ENCODE measurements around the gene AKIRIN1. TPM values are rescaled to one million over a fixed set of nuclear protein-coding genes. Genes with fewer than 3 reads are reported as not detected.
"Not testable (repeated sequence)": the region's sequence is repeated elsewhere in the genome, so short reads cannot be mapped to it uniquely, and the experiment has no call there.

AKIRIN1 gene
- total RNA-seq, 1 donor from 2014 or later = 67.9 TPM

DNA sequence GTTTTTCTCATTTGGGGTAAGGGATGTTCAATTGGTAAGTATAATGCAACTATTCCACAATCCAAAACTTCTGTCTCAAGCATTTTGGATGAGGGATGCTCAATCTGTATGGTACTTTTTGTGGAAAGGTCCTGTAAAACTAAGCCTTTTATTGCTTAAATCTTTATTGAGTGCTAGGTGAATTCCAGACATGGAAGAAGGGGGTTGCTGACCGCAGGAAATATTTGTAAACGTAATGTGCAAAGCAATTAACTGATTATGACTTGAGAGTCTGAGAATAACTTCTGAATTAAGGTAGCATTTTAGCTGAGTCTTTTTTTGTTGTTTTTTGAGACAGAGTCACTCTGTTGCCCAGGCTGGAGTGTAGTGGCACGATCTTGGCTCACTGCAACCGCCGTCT is 3.1 kb downstream of the AKIRIN1 start:
- no peak for DNase-seq (ENCODE audit: low read depth)

DNA sequence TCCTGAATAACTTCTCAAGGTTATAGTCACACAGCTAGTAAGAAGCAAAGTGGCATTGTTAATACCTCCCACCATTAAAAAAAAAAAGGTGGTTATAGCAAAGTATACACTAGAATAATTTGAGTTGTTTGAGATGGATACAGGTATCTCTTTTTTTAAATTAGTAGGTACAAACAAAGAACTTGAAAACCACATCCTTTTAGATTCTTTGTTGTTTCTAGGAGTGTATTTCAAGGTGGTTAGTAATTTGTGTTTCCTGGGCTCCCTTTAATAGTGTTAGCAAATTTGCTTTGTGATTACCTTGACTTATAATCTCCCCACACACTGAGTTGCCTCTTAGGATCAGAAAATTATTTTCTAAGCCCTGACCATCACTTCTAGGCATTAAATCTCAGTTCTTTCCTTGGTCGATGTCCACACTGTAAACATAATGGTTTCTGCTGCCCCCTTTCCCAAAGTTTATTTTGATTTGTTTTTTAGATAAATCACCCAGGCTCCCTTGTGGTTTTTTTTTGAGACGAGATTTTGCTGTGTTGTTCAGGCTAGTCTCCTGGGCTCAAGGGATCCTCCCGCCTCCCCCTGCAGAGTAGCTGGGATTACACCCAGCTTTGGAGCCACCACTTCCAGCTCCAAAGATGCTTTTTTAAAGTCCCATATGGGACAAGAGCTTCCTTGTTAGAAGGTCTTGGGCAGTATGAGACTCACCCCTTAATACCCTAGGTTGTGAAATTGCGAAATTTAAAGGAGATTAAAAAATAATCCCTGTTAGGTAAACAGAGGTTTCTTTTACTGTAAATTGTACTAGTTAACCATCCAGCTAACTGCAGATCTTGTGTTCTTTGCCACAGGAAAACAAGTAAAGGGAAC is 6.2 kb downstream of the AKIRIN1 start:
- DNase-seq (ENCODE audit: low read depth) = no peak

DNA sequence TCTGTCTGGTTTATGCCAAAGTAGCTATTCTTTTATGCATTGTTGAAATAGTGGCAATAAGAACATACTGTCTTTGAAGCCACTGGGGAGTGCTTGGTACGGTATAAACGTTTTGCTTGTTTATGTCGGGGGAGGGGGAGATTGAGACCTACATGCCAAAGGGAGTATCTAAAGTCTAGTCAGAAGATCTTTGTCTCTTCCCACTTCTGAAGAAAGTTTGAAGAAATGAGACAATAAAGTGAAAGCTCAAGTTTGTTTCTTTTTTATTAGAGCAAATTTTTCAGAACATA is 6.8 kb downstream of the AKIRIN1 start:
- no peak for DNase-seq (ENCODE audit: low read depth)

DNA sequence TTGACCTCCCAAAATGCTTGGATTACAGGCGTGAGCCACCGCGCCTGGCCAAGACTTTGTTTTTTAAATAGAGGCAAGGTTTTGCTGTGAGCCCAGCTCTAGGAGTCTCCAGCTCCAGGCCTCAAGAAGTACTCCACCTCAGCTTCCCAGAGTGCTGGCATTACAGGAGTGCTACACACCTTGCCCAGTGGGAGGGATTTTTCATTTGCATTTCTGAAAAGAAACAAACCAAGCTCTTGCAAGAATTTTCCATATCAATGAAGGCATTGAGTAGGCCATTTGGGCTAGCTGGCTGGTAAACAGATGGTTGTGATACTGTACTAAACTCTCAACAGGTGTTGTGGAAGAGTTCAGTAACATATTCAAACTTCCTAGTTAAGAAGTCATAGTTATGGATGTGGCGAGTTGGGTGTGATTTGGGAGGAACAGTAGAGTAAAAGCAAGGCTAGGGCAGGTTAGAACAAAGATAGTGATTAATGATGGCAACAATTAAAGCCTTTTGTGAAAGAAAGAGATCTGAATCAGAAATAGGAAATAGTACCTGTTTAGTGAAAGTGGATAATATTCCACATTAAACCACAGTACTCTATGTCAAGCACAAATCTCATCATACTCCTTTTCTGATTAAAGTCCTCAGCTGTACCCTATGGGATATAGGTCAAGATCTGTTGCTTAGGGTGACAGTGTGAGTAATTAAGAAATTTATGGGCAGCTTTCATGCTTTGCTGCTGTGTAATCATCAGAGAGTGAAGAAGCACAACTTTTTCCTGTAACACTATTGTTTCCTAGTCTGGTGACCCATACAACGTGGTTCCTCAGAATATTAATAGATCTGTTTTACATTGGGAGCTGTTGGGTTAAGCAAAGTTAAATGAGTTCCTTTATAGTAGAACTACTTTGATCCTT is 10.7 kb downstream of the AKIRIN1 start:
- no peak for DNase-seq (ENCODE audit: low read depth)

DNA sequence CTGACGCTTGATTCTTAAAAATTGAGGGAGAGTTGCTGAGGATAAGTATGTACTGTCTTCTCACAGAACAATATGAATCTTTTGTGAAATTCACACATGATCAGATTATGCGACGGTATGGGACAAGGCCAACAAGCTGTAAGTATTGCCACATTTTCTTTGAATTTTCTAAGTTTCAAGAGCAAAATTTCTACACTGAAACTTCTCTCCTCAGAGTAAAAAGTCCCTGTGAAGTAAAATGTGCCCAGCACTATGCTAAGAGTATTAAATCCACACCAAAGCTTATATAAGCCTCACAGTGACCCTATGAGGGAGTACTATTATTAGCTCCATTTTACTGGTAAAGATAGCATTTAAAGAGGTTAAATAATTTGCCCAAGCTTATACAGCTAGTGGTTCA is 12.2 kb downstream of the AKIRIN1 start:
- DNase-seq (ENCODE audit: low read depth) = no peak

DNA sequence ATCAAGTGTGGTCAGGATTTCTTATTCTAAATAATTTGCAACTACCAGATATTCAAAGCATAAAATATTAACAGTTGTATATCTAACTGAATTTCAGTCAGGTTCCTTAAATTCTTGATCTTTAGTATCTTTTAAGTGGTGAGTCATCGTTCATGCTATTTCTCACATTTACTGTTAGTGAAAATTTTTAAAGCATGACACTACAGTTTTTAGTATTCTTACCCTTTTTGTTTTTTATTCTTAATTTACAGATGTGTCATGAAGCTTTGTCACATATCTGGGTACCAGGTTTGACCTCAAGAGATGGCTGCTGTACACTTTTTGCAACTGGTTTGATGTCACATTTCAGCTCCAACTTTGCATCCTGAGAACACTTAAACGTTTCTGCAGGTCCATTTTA is 12.7 kb downstream of the AKIRIN1 start:
- DNase-seq (ENCODE audit: low read depth) = no peak

DNA sequence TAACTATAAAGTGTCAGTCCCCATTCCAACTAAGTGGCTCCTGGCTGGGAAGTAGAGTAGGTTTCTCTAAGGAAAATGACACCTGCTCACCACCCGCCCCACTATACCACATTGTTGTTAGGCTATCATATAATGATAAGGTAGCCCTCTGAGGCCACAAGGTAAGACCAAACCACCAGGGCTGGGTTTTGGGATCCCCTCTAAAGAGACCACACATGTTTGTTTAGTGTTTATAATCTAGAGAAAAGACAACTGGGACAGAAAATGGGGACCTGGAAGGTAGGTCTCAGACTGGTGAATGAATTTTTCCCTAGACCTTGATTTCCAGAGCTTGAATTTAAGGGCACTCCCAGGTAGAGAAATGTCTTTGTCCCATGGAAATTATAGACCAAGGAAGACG is 15.2 kb downstream of the AKIRIN1 start:
- DNase-seq (ENCODE audit: low read depth) = no peak

DNA sequence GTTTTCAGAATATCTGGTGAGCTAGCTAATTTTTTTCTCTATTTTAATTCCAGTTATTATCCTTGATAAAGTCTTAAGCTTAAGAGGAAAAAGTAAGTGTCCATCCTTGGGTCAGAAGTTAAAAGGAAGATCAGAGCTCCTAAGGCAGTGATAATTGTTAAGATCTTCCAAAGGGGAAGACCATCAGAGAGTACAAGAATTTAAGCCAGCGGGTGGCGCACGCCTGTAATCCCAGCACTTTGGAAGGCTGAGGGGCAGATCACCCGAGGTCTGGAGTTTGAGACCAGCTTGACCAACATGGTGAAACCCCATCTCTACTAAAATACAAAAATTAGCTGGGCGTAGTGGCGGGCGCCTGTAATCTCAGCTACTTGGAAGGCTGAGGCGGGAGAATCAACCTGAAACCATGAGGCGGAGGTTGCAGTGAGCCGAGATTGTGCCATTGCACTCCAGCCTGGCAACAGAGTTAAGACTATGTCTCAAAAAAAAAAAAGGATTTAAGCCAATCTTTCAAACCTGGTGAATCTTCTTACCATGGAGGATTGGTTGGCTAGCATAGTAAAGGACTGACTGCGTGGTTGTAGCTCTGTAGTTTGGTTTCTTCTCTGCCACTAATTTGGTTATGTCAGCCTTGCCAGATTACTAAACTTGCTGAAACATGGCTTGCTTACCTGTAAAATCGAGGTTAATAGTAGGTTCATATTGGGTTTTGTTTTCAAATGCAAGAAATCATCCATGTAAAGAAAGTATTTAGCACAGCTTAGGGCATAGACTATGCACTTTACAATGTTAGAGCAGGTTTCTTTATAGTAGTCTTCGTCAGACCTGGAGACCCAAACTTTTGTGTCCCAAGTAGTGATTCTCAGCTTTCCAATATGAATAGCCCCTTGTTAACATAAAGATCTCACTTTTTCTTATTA is 15.9 kb downstream of the AKIRIN1 start:
- no peak for DNase-seq (ENCODE audit: low read depth)

DNA sequence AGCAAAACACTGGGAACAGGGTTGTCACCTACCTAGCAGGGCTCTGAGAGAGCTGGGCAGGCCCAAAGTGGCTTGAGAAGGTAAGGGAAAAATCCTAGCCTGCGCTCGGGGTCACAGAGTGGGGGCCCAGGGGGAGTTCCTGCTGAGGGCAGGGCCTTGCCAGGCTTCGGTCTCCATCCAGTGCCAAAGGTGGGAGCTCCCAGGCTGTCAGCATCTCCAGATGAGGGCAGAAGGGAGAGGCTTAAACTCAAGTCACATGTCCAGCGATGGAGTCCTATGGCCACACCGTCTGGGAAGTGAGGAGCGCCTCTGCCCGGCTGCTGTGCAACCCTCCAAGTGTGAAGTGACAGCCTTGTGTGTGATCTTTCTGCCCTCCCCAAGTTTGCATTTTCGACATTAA is 23.9 kb downstream of the AKIRIN1 start:
- DNase-seq (ENCODE audit: low read depth) = not testable (repeated sequence)

DNA sequence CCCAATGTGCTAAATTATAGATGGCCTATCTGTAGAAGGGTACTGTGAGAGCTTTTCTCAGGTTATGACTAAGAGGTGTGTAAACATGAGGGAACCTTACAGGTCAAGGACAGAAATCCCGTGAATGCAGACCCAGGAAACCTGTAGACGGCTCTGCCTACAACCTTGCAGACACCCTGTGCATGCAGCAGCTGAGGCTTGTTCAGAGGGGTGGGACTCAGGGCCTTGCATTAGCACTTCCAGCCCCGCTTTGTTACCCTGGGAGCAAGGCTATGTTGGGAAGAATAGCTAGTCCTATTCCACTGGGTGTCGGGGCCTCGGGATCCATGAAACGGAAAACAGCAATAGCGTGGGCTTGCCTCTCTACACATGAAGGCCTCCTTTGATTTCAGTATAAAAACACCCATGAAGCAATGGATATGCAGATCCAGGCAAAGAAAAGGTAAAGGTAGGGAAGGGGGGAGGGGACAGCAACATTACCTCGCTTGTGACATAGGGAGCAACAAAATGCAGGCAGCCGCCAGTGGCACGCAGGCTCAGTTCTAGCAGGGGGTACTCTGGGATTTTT is 25.6 kb downstream of the AKIRIN1 start:
- no peak for DNase-seq (ENCODE audit: low read depth)

DNA sequence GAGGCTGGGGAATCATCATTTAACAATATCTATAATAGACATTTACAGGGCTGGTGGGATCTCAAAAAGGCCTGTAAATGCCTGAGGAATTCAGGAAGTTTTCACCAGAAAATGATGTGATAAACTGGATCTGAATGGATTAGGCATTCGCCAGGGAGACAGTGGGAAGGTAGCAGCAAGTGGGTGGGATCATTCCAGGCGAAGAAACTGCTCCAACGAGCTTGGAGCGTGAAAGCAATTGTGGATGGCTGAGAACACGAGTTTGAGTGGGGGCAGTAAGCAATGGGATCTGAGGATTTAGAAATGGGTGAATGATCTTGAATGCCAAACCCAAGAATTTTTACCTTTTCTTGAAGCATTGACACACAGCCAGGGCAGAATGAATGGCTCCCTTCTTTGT is 26.2 kb downstream of the AKIRIN1 start:
- no peak for DNase-seq (ENCODE audit: low read depth)

DNA sequence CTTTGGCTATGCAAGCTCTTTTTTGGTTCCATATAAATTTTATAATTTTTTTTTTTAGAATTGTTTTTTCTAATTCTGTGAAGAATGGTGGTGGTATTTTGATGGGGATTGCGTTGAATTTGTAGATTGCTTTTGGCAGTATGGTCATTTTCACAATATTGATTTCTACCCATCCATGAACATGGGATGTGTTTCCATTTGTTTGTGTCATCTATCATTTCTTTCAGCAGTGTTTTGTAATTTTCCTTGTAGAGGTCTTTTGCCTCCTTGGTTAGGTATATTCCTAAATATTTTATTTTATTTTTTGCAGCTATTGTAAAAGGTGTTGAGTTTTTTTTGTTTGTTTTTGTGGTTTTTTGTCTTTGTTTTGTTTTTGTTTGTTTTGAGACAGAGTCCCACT is 29.4 kb downstream of the AKIRIN1 start:
- DNase-seq (ENCODE audit: low read depth) = not testable (repeated sequence)

DNA sequence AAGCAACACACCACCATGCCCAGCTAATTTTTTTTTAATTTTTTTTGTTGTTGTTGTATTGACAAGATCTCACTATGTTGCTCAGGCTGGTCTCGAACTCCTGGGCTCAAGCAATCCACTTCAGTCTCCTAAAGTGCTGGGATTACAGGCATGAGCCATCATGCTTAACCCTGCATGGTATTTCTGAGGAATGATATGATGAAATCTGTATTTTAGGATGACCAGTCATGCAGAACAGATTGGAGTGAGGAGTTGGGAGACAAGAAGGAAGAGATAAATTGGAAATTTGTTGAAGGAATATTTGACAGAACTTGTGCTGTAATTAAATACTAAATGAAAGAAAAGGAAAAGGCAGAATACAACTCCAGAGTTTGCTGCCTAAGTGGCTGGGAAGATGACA is 30.4 kb downstream of the AKIRIN1 start:
- no peak for DNase-seq (ENCODE audit: low read depth)

DNA sequence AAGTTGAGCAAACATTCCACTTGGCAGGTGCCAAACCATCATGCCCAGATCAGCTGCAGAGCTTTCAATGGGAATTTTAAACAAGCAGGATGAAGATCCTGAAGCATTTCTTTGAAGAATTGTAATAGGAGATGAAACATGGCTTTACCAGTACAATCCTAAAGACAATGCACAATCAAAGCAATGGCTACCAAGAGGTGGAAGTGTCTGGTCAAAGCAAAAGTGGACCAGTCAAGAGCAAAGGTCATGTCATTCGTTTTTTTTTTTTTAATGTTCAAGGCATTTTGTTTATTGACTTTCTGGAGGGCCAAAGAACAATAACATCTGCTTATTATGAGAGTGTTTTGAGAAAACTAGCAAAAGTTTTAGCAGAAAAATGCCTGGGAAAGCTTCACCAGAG is 32.1 kb downstream of the AKIRIN1 start:
- DNase-seq (ENCODE audit: low read depth) = no peak

DNA sequence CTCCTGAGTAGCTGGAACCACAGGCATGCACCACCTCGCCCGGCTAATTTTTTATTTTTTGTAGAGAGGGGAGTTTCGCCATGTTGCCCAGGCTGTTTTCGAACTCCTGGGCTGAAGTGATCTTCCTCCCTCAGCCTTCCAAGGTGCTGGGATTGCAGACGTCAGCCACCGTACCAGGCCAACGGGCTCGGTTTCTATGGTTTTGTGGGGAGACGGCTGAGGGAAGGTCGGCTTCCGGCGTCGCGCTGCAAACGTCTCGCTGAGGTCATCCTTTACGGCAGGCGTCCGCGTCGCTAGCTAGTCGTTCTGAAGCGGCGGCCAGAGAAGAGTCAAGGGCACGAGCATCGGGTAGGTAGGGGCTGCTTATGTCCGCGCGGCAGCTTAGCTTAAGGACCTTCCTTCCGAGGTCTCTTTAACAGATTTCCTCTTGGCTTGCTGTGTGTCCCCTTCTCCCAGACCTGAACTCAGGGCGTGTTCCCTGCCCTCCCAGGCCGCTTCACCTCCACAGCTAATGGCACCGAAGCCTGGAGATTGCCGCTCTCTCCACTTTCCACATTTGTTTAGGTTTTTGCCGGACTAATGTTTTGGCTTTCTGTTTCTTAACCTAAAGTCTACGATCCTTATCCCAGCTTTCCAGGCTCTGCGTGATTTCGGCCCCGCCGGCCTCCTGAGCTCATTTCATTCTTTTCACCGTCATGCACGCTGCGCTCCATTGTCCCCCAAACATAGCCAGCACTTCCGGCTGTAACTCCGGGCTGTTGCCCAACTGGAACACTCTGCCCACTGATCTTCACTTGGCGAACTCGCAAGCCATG is 35.2 kb downstream of the AKIRIN1 start, which contains the start of gene NDUFS5:
Gene NDUFS5 (plus strand): TSS at position 300 of the 815 bp plus-strand sequence. CDS start 2,375 bp downstream, outside the sequence.
- peak; percentile 87 for DNase-seq (ENCODE audit: low read depth)

DNA sequence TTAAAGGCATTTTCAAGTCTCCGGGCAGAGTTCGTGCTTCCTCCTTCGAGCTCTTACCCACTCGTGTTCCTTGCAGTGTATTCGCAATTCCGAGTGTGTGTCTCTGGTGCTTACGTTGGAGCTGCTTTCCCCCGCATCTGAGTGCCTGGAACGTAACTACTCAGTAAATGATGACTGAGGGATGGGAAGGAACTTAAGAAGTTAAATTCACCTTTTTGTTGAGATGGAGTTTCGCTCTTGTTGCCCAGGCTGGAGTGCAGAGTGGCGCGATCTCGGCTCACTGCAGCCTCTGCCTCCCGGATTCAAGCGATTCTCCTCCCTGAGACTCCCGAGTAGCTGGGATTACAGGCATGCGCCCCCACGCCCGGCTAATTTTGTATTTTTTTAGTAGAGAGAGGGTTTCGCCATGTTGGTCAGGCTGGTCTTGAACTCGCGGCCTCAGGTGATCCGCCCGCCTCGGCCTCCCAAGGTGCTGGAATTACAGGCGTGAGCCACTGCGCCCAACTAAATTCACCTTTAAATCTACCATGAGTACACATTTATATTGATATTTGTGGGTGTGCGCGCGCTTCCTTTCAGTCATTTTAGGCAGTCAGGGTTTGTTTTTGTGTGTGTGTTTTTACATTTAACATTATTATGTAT is 35.9 kb downstream of the AKIRIN1 start:
- DNase-seq (ENCODE audit: low read depth) = no peak

DNA sequence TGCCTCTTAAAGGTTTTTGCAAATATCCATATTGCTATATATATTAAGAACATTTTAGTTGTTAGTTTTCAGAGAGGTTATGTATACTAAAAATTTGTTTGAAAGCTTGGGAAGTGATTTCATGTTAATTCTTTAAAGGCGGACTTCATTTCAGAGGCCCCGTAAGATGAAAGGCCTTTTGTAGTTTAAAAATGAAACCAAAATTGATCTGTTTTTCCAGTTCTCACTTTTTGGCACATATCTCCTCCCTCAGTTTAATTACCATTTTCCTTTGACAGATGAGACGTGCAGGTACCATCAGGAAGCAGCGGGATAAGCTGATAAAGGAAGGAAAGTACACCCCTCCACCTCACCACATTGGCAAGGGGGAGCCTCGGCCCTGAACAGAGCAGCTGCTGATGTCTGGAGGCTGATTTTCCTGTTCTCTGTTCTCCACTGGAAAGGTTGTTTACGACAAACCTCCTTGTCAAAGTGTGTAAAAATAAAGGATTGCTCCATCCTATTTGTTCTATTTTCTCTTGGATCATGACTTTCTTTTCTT is 43.1 kb downstream of the AKIRIN1 start:
- DNase-seq (ENCODE audit: low read depth) = no peak

DNA sequence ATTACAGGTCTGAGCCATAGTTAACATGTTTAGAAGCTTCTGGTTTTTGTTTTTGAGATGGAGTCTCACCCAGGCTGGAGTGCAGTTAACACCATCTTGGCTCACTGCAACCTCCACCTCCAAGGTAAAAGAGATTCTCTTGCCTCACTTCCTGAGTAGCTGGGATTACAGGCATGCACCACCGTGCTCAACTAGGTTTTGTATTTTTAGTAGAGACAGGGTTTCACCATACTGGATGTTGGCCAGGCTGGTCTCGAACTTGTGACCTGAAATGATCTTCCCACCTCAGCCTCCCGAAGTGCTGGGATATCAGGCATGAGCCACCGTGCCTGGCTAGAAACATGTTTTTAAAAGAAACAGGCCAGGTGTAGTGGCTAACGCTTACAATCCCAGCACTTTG is 45.6 kb downstream of the AKIRIN1 start:
- no peak for DNase-seq (ENCODE audit: low read depth)

DNA sequence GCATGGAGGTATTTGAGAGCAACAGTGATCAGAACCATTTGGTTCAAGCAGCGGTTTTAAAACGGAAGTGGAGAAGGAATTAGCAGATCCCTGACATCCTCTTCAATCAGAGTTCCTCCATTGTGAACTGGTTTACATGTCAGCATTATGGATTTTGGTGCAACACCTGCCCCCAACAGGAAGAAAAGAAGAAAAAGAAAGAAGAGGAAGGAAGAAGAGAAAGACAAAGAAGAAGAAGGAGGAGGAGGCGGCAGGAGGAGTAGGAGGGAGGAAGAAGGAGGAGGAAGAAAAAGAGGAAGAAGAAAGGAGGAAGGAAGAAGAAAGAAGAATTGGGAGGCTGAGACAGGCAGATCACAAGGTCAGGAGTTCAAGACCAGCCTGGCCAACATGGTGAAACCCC is 52.4 kb downstream of the AKIRIN1 start:
- DNase-seq (ENCODE audit: low read depth) = no peak

DNA sequence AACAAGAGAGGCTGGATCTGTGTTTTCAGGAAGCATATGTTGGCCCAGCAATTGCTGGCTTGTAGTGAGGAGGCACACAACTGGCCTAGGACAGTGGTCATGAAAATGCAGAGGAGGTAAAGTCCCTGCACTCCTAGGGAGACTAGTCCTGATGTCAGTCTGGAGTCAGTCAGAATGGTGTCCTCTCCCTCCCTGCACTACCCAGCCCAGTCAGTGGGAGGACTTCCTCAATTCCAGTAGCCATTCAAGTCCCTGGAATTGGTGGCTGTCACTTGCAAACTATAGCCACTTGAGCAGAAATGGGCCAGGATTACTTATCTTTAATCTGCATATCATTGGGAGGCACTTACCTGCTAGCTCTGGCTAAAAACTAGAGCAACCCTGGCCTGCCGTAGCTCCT is 53.7 kb downstream of the AKIRIN1 start:
- no peak for DNase-seq (ENCODE audit: low read depth)

Data from renal cortical epithelial cell (primary cell).